Bronchial epithelial cell (primary cell): ENCODE data around the gene MSH5. TPM values are rescaled to one million over a fixed set of nuclear protein-coding genes. Genes with fewer than 3 reads are reported as not detected.

ENCODE experiments used
- DNase-seq: peaks from one replicate; pipeline ENCODE4 v3.0.0-alpha.2; 2010; ENCODE audit warnings: low read depth
- FAIRE-seq: peaks from 2 replicates; lab custom pipeline; 2011; peaks lifted over from hg19 to GRCh38; lab: Jason Lieb, UNC
- H3K27me3 ChIP-seq: 2 replicates; pipeline ENCODE4 v1.5.1; 2011; ENCODE audit warnings: low read length; ENCODE audit not compliant: control insufficient read depth, insufficient read depth
- H3K36me3 ChIP-seq: 2 replicates; pipeline ENCODE4 v1.5.1; 2011; ENCODE audit warnings: low read length; ENCODE audit not compliant: control insufficient read depth, insufficient read depth
- H3K4me3 ChIP-seq: 2 replicates; pipeline ENCODE4 v1.5.1; 2011; ENCODE audit warnings: mild to moderate bottlenecking, low read depth, low read length, control low read depth
- CTCF ChIP-seq: IDR thresholded peaks from 2 replicates; pipeline ENCODE4 v1.5.1; 2011; ENCODE audit warnings: mild to moderate bottlenecking, moderate library complexity, low read length, control low read depth, inconsistent platforms; ENCODE audit not compliant: insufficient read depth, severe bottlenecking
- total RNA-seq: library from RNA; depleted of rRNA; stranded (reverse); fragments of >200 nt; gene quantifications from 2 replicates; pipeline ENCODE4 v1.2.1, GENCODE V29; 2014

Gene MSH5
- total RNA-seq, 1 donor from 2014 or later: 3.4 TPM

DNA sequence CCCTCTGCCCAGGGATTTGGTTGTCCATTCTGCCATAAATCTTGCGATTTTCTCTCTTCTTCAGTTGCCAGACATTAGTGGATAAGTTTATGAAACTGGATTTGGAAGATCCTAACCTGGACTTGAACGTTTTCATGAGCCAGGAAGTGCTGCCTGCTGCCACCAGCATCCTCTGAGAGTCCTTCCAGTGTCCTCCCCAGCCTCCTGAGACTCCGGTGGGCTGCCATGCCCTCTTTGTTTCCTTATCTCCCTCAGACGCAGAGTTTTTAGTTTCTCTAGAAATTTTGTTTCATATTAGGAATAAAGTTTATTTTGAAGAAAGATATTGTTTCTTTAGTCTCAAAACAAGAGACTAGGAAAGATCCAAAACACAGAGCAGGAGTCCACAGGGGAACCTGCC, 22.6 kb downstream of the MSH5 start, which contains the start of gene SAPCD1:
Gene SAPCD1, plus strand, starts transcription at position 301 of the 400 bp plus-strand sequence. CDS start 399 bp downstream, outside the sequence.
- peaks cover 11% of the 10 kb centered on the region for H3K36me3 ChIP-seq
- DNase-seq (no peak), FAIRE-seq (no peak)
- H3K27me3 ChIP-seq: no peaks in the 10 kb centered on the region
- no peak for TF ChIP-seq CTCF
- H3K4me3 ChIP-seq: no peak within 1 kb of the TSS

GRCh38 chr6:31762878-31763618, 23.2 kb downstream of the MSH5 start:
- DNase-seq (no peak), FAIRE-seq (no peak)
- H3K36me3 ChIP-seq: peaks cover 11% of the 10 kb centered on the region
- H3K4me3 ChIP-seq: no peak overlapping the region
- TF ChIP-seq CTCF: no peak
- H3K27me3 ChIP-seq: no peaks in the 10 kb centered on the region

- no peak for TF ChIP-seq CTCF
- H3K36me3 ChIP-seq: peaks cover 8% of the 10 kb centered on the region
- no peak for FAIRE-seq
- no peak overlapping the region for H3K4me3 ChIP-seq
- no peaks in the 10 kb centered on the region for H3K27me3 ChIP-seq
- peak; percentile 10 for DNase-seq
Observed at GRCh38 chr6:31763619-31763940, 23.8 kb downstream of the MSH5 start.

GRCh38 chr6:31764198-31764597, 24.4 kb downstream of the MSH5 start:
- FAIRE-seq (no peak), DNase-seq (no peak)
- TF ChIP-seq CTCF: no peak

GRCh38 chr6:31765559-31765909, 25.7 kb downstream of the MSH5 start:
- H3K27me3 ChIP-seq: no peaks in the 10 kb centered on the region

More at GRCh38 chr6:31764198-31764597, 24.4 kb downstream of the MSH5 start:
- H3K4me3 ChIP-seq: no peak overlapping the region
- no peaks in the 10 kb centered on the region for H3K27me3 ChIP-seq
- H3K36me3 ChIP-seq: peaks cover 8% of the 10 kb centered on the region

More at GRCh38 chr6:31765559-31765909, 25.7 kb downstream of the MSH5 start:
- Histone ChIP-seq H3K4me3 (no peak overlapping the region), H3K36me3 (peaks cover 2% of the 10 kb centered on the region)
- TF ChIP-seq CTCF: no peak
- DNase-seq (no peak), FAIRE-seq (no peak)
